DOHH2 (cell line): ENCODE results near the gene NUP85.

Source experiments
- EZH2phosphoT487 ChIP-seq: fragments of 200-600 bp; sonication (generic); IDR thresholded peaks from 2 replicates; pipeline ENCODE4 v1.6.1; 2017; ENCODE audit warnings: borderline replicate concordance, mild to moderate bottlenecking, antibody characterized with exemption, low read length, moderate library complexity, mixed read lengths
- TF ChIP-seq, protein P1 (sequence below): fragments of 200-600 bp; sonication (generic); IDR thresholded peaks from one replicate; pipeline ENCODE4 v1.5.1; 2014; ENCODE audit warnings: antibody characterized with exemption, mild to moderate bottlenecking, low read depth, low read length; ENCODE audit not compliant: poor library complexity, severe bottlenecking

- TF ChIP-seq, protein P1, sequence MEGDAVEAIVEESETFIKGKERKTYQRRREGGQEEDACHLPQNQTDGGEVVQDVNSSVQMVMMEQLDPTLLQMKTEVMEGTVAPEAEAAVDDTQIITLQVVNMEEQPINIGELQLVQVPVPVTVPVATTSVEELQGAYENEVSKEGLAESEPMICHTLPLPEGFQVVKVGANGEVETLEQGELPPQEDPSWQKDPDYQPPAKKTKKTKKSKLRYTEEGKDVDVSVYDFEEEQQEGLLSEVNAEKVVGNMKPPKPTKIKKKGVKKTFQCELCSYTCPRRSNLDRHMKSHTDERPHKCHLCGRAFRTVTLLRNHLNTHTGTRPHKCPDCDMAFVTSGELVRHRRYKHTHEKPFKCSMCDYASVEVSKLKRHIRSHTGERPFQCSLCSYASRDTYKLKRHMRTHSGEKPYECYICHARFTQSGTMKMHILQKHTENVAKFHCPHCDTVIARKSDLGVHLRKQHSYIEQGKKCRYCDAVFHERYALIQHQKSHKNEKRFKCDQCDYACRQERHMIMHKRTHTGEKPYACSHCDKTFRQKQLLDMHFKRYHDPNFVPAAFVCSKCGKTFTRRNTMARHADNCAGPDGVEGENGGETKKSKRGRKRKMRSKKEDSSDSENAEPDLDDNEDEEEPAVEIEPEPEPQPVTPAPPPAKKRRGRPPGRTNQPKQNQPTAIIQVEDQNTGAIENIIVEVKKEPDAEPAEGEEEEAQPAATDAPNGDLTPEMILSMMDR, result no peak
- TF ChIP-seq EZH2phosphoT487, result no peak
These were observed 10.6 kb upstream of the NUP85 start for GRCh38 chr17:75194879-75195278.
